Spleen (tissue), 7 donors: ENCODE measurements around the gene CAPSL.

Experiments used
- CTCF ChIP-seq, 11 experiments: fragments of 200-600 bp in 7 of 11; fragments of 450-650 bp in 4 of 11; sonication (generic) in 4 of 11; IDR thresholded peaks in 8 of 11; conservative IDR thresholded peaks in 3 of 11; 1 replicate in 7 of 11; 2 replicates in 4 of 11; pipeline versions ENCODE4 v1.4.0 to v1.8.0; 2016 to 2021; ENCODE audit warnings: antibody characterized with exemption in 11 of 11, inconsistent platforms in 4 of 11, mild to moderate bottlenecking in 1 of 11
- POLR2A ChIP-seq, 3 donors: fragments of 450-650 bp; IDR thresholded peaks; one replicate each; pipeline ENCODE4 v1.5.1; 2017; ENCODE audit warnings: antibody characterized with exemption in 3 of 3, mild to moderate bottlenecking in 1 of 3
- POLR2AphosphoS5 ChIP-seq, 3 donors: sonication (generic); formaldehyde crosslinking; IDR thresholded peaks; one replicate each; pipeline ENCODE4 v1.5.1; 2017; ENCODE audit warnings: antibody characterized with exemption in 3 of 3
- donor health status: DM: no; HTN: no; CAD: no; lungs with moderate emphysema.
- donor health status: DM: no; HTN: no; CAD: no.
- donor health status: DM: no; HTN: no; CAD: no.

DNA sequence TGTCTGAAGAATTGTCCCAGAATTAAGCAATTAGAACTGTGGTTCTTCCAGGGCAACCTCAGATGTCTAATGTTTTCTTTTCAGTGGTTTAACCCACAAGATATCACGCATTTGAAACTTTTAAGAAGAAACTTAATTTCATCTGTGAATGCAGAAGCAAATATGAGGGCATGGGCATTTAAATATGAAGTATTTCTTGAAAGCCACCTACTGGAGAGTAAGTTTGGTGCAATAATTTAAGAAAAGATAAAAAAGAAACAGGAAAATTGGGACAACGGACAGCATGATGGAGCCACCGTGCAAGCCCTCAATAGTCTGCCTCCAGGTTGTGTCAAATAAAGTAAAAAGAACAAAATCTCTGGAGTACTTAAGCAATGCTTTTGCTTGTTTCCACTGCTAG is 1.2 kb upstream of the CAPSL start:
- TF ChIP-seq CTCF (IDR thresholded peaks at IDR 0.05 in 8 of 11, conservative IDR thresholded peaks at IDR 0.05 in 3 of 11), result no peak
- TF ChIP-seq POLR2A (IDR thresholded peaks at IDR 0.05), result no peak
- TF ChIP-seq POLR2AphosphoS5 (IDR thresholded peaks at IDR 0.05), result no peak
